D341Med (cell line): ENCODE measurements around the gene ZPBP.
"Not testable (repeated sequence)": the region's sequence is repeated elsewhere in the genome, so short reads cannot be mapped to it uniquely, and the experiment has no call there.

Source experiments
- DNase-seq: peaks from one replicate; pipeline ENCODE4 v3.0.0; 2012; ENCODE audit warnings: low spot score

The ZPBP gene

DNA sequence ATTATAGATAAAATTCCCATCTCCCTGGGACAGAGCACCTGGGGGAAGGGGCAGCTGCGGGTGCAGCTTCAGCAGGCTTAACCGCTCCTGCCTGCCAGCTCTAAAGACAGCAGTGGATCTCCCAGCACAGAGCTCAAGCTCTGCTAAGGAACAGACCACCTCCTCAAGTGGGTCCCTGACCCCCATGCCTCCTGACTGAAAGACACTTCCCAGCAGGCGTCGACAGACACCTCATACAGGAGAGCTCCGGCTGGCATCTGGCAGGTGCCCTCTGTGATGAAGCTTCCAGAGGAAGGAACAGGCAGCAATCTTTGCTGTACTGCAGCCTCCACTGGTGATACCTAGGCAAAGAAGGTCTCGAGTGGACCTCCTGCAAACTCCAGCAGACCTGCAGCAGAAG is 51.9 kb downstream of the ZPBP start:
- DNase-seq = not testable (repeated sequence)

DNA sequence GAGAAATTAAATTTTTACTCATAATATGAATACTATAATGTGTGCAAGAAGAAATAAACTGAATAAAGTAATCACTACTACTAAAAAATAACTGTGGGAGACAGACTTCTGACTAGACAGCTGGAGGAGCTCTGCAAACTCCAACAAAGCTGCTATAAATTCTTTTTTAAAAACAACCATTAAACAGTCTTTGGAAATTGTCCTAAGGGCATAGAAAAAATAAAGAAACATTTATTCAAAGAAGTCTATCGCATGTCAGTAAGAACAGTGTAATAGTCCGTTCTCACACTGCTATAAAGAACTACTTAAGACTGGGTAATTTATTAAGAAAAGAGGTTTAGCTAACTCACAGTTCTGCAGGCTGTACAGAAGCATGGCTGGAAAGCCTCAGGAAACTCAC is 56.0 kb downstream of the ZPBP start:
- DNase-seq = no peak

DNA sequence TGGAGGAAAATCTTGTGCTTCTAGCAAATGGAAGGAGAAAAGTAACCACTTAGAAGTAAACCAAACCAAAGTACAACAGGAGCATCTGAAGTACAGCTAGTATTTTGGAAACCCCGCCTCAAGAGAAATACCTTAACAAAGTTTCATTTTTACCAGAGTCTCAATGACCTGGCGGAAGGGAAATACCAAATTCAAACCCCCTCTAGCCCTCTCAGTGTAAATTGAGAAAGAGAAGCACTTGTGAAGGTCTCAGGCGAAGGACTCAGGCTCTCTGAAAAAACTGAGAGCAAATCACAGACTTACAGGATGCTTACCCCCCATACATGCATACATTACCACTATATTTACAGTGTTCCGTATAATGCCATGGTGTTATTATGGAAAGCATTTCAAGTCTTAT is 70.1 kb downstream of the ZPBP start:
- DNase-seq = no peak

DNA sequence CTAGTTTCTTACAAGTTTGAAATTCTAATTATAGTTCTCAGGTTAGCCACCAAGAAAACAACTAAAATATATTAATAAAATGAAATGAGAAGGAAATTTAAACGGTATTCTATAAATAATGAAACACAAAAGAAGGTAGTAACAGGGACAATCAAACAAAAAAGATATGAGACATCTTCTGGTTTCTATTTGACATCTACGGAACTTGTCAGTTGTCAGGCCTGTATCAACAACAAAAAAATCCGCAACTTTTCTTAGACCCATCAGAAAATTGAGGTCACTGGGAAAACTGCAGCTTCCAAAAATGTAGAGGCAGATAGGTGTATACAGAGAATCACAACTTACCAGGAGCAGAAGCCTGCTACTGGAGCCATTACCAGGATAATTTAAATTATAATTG is 70.6 kb downstream of the ZPBP start:
- no peak for DNase-seq

DNA sequence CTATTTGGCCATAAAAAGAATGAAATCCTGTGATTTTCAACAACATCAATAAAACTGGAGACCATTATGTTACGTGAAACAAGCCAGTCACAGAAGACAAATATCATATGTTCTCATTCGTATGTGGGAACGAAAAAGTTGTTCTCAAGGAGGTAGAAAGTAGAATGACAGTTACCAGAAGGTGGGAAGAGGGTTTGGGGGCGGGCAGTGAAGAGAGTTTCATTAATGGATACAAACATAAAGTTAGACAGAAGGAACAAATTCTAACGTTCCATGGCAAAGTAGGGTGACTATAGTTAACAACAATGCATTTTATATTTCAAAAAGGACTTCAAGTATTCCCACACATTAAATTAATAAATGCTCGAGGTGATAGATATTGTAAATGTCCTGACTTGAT is 97.4 kb downstream of the ZPBP start:
- DNase-seq = no peak

DNA sequence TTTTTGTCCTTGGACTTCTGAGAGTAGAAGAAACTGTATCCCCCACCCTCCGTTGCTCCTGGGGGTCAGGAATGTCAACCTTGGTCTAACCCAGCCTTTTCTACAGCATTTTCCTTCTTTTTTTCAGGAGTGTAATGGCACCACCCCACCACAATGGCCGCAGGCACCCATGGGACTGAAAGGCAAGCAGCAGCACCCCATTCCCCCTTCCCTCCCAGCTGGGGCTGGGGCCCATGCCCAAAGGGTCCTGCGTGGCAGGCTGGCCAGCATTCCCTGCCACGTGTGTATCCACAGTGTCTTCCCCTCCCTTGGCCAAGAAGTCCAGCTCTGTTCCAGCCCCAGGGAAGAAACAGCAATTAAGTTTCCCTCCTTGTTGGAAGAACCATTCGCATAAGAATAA is 106.9 kb downstream of the ZPBP start:
- no peak for DNase-seq

DNA sequence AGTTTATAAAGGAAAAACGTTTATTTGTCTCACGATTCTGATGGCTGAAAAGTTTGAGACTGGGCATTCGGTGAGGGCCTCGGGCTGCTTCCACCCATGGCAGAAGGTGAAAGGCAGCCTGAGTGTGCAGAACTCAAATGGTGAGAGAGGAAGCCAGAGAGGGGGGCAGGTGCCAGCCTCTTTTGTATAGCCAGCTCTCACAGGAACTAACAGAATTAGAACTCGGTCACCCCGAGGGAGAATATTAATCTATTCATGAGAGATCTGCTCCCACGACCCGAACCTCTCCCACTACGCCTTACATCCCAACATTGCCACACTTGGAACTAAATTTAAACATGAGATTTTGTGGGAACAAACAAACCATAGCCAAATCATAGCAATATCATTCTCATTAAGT is 112.6 kb downstream of the ZPBP start:
- DNase-seq = no peak

DNA sequence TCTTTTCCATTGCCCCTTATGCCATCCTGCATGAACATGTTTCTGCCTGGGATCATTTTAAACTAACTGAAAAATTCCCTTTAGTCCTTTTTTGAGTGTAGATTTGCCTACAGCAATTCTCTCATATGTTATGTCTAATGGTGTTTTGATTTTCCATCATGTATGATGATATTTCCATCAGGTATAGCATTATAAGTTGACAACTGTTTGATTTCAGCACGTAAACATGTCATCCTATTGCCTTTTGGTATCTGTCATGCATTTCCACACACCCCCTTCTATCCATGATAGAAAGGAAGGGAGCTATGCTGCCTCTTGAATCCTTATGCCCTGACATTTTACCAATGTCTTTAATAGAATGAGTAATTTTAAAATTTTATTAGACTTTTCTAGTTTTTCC is 116.8 kb downstream of the ZPBP start:
- DNase-seq = no peak

DNA sequence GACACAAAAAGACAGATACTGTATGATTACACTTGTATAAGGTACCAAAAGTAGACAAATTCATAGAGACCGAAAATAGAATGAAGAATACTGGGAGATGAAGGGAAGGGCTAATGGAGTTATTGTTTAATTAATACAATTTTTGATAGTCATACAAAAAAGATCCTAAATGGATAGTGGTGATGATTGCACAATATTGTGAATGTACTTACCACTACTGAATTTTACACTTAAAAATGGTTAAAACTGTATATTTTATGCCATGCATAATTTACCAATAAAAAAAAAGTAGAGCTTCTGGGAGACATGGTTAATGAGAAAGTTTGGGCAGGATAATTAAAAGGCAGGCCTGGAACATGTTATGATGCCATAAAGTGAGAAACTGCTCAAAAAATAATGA is 119.0 kb downstream of the ZPBP start:
- DNase-seq = no peak

DNA sequence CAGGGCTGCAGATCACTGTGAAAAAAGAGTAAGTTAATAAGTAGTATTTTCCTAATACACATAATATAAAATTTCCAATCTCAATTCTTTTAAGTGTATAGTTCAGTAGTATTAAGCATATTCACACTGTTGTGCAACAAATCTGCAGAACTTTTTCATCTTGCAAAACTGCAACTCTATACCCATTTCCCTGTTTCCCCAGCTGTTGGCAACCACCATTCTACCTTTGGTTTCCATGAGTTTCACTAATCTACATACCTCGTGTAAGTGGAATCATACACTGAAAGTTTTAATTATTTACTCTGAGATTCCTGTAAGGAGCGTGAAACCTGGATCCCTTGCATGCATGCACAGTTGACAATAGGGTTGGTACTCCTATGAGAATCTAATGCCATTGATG is 155.4 kb downstream of the ZPBP start:
- DNase-seq = no peak

DNA sequence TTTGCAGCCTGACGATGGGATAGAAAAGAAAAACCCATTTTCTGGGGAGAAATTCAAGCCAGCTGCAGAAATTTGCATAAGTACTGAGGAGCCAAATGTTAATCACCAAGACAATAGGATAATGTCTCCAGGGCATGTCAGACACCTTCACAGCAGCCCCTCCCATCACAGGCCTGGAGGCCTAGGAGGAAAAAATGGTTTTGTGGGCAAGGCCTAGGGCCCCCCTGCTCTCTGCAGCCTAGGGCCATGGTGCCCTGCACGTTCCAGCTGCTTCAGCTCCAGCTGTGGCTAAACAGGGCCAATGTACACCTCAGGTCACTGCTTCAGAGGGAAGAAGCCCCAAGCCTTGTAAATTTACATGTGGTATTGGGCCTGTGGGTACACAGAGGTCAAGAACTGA is 161.4 kb downstream of the ZPBP start:
- DNase-seq = no peak

DNA sequence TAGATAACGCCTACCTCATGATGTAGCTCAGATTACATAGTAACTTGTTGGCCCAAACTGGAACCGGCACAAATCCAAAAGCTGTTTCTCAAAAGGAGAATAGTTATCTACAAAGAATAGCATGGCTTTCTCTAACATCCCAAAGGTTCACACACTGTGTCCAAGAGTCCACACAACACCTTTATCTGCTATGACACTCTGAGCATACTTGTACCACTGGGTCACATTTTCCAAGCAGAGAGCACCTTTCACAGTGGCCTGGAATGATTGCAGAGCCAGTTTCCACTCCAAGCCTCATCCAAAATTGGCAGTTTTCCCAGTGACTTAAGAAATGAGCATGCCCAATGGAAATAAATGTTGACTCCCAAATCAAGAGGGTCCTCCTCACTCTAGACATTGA is 164.3 kb downstream of the ZPBP start:
- DNase-seq = no peak

DNA sequence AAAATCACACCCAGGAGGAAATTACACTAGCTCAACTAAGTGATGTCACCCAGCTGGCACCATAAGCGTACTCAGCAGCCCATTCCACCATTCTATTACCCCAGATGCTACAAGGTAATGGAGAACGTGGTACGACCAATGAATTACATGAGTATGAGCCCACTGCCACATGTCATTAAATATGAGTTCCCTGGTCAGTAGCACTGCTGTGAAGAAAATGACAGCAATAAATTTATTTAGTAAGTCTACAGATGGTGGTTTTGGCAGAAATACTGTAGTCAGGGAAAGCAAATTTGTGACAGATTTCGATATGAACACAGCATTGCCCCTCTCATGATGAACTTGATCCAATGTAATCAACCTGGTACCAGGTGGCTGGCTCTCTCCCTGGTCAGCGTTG is 165.4 kb downstream of the ZPBP start:
- DNase-seq = no peak

DNA sequence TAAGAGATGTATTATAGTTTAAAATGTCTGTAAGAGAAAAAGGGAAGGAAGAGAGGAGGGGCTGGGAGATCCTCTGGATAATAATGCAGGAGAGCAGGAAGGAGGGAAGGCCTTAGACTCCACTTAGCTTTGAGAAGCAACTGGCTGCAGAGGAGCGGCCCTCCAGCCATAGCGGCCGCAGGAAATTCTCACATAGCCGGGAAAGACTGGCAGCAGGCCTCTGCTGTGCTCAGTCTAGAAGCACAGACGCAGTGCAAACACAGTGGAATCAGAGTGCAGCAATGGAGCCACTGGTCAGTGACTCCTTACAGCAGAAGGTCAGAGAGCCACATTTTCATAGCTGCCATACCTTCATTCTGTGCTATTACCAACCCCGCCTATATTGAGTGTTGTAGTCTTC is 166.3 kb downstream of the ZPBP start:
- no peak for DNase-seq

DNA sequence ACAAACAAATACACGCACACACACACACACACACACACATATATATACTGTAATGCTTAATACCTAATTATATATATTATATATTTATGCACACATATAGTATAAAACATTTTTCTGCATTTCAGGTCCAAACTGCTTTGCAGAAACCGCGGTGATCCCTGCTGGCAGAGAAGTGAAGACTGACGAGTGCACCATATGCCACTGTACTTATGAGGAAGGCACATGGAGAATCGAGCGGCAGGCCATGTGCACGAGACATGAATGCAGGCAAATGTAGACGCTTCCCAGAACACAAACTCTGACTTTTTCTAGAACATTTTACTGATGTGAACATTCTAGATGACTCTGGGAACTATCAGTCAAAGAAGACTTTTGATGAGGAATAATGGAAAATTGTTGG is 181.1 kb downstream of the ZPBP start:
- no peak for DNase-seq

DNA sequence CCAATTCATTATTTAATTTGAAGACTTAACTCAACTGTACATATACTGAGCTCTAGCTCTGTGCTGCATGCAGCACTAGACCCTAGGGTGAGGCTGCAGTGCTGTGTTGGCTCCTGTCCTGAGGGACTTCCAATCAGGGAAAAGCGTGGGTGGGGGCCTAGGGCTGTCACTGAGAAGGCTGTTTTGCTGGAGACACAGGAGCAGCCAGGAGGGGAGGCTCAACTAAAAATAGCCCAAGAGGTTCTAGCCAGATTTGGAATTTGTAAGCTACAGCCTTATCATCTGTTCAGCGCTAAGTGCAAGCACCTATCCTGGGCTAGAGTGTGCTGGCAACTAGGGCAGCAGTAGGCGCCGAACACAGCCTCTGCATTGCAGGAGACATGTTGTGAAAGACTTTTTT is 198.5 kb downstream of the ZPBP start:
- no peak for DNase-seq

DNA sequence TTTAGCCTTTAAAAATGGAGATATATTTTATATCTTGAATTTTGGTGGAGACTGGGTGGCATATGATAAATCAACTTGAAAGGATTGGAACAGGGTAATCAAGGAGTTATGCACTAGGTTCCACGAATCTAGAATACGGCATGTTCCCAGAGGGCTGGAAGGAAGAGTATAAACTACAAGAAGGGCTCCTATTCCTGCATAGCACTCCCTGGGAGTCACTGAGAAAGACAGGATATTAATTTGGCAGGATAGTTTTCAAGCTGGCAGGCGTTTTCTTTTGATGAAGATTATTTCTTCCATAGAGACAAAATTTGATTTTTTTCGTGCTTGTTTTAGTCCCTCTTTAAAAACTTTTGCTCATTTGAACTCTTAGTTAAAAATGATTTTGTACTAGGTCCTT is 199.9 kb downstream of the ZPBP start:
- no peak for DNase-seq

DNA sequence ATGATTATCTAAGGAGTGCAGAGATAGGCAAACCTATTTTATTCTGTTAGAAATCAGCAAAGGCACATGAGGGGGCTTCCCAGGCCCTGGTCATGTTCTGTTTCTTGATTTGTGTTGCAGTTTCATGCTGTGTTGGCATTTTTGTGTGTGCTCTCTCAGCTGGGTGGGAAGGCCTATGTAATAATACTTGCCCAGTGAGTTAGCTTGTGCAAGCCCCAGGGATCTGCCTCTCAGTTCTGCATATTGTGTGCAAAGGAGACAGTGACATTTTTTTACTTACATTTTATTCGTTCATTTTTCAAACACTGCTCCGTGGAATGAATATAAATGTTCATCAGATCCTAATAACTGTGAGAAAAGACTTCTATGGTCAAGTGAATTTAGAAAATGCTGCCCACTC is 200.6 kb downstream of the ZPBP start:
- DNase-seq = no peak
